LNCaP clone FGC (cell line): ENCODE results near the gene S100A3.

Experiments
- DNase-seq: peaks from one replicate; pipeline ENCODE4 v3.0.0-alpha.2; 2011; ENCODE audit warnings: low read depth
- H3K4me3 ChIP-seq: 2 replicates; pipeline ENCODE4 v1.5.1; 2011; ENCODE audit warnings: mild to moderate bottlenecking, low read depth, low read length, control low read depth
- CTCF ChIP-seq: IDR thresholded peaks from 2 replicates; pipeline ENCODE4 v1.5.1; 2012; ENCODE audit warnings: mild to moderate bottlenecking; ENCODE audit not compliant: control insufficient read depth, insufficient read depth; ENCODE audit errors: extremely low read depth

S100A3 gene

GRCh38 chr1:153541641-153542590 lies 7.1 kb downstream of the S100A3 start:
- no peak for DNase-seq
- no peak for TF ChIP-seq CTCF
- H3K4me3 ChIP-seq = no peak overlapping the region

- no peak within 1 kb of the TSS for H3K4me3 ChIP-seq
- DNase-seq = no peak
- no peak for TF ChIP-seq CTCF
Measured at GRCh38 chr1:153540394-153541361, 8.4 kb downstream of the S100A3 start, which contains the start of gene S100A5. TSS of gene S100A5 (minus strand) at chr1:153540934. CDS start at chr1:153540191, 743 bp downstream.

GRCh38 chr1:153539395-153540093 lies 9.5 kb downstream of the S100A3 start:
- H3K4me3 ChIP-seq = no peak overlapping the region
- TF ChIP-seq CTCF = no peak
- no peak for DNase-seq

- no peak for DNase-seq
- TF ChIP-seq CTCF = no peak
- H3K4me3 ChIP-seq = no peak overlapping the region
Measured at GRCh38 chr1:153538315-153538821, 10.7 kb downstream of the S100A3 start.

- no peak overlapping the region for H3K4me3 ChIP-seq
- no peak for TF ChIP-seq CTCF
- DNase-seq = no peak
Measured at GRCh38 chr1:153537376-153537730, 11.7 kb downstream of the S100A3 start.

- DNase-seq = no peak
- TF ChIP-seq CTCF = no peak
- no peak overlapping the region for H3K4me3 ChIP-seq
Measured at GRCh38 chr1:153536671-153537375, 12.2 kb downstream of the S100A3 start.
